Mesenchymal stem cell (in vitro differentiated cells and primary cell): Measurements from ENCODE around the gene NOVA1.

ENCODE experiments used
- DNase-seq: peaks from one replicate; pipeline ENCODE4 v3.0.0-alpha.2; 2013
- H2AFZ ChIP-seq: one replicate; pipeline ENCODE4 v1.6.1; 2013; ENCODE audit warnings: low read depth, mild to moderate bottlenecking, control low read depth, inconsistent platforms, low read length, moderate library complexity
- H2AK5ac ChIP-seq: 2 replicates; pipeline ENCODE4 v1.6.1; 2013; ENCODE audit warnings: low read length, moderate library complexity, mild to moderate bottlenecking, inconsistent platforms; ENCODE audit not compliant: severe bottlenecking
- H2BK120ac ChIP-seq: one replicate; pipeline ENCODE4 v1.6.1; 2013; ENCODE audit warnings: low read depth, mild to moderate bottlenecking, inconsistent platforms, low read length, moderate library complexity
- H2BK12ac ChIP-seq, 2 experiments: one replicate each; pipeline ENCODE4 v1.6.1; 2013; ENCODE audit warnings: inconsistent platforms in 2 of 2, low read length in 2 of 2, mild to moderate bottlenecking in 2 of 2, moderate library complexity in 2 of 2, control low read depth in 1 of 2
- H2BK15ac ChIP-seq: one replicate; pipeline ENCODE4 v1.6.1; 2013; ENCODE audit warnings: mild to moderate bottlenecking, low read depth, inconsistent platforms; ENCODE audit not compliant: poor library complexity, severe bottlenecking
- H2BK5ac ChIP-seq: 2 replicates; pipeline ENCODE4 v1.6.1; 2013; ENCODE audit warnings: low read depth, mild to moderate bottlenecking, low read length, control low read depth, inconsistent platforms; ENCODE audit not compliant: poor library complexity, severe bottlenecking
- H3K14ac ChIP-seq, 2 experiments: one replicate each; pipeline ENCODE4 v1.6.1; 2013; ENCODE audit warnings: inconsistent platforms in 2 of 2, low read length in 2 of 2, control low read depth in 1 of 2, mild to moderate bottlenecking in 1 of 2, moderate library complexity in 1 of 2
- H3K18ac ChIP-seq, 2 experiments: one replicate each; pipeline ENCODE4 v1.6.1; 2013; ENCODE audit warnings: inconsistent platforms in 2 of 2, low read length in 2 of 2, control low read depth in 1 of 2, low read depth in 1 of 2, mild to moderate bottlenecking in 1 of 2
- H3K23ac ChIP-seq, 2 experiments: one replicate each; pipeline ENCODE4 v1.6.1; 2013; ENCODE audit warnings: inconsistent platforms in 2 of 2, low read length in 2 of 2, mild to moderate bottlenecking in 2 of 2, moderate library complexity in 2 of 2, control low read depth in 1 of 2
- H3K27ac ChIP-seq: 2 replicates; pipeline ENCODE4 v1.5.1; 2013; ENCODE audit warnings: mild to moderate bottlenecking, moderate library complexity, low read length, control low read depth, inconsistent platforms; ENCODE audit not compliant: poor library complexity, severe bottlenecking
- H3K27me3 ChIP-seq, 2 experiments: 2 replicates each; pipeline versions ENCODE4 v1.6.1 to v1.7.0; 2013; ENCODE audit warnings: low read length in 2 of 2, mild to moderate bottlenecking in 2 of 2, moderate library complexity in 2 of 2, control low read depth in 1 of 2, inconsistent platforms in 1 of 2; ENCODE audit not compliant: control insufficient read depth in 1 of 2, insufficient read depth in 1 of 2
- H3K36me3 ChIP-seq, 2 experiments: 2 replicates each; pipeline versions ENCODE4 v1.6.1 to v1.7.0; 2013; ENCODE audit warnings: low read length in 2 of 2, control low read depth in 1 of 2, inconsistent platforms in 1 of 2, low read depth in 1 of 2, mild to moderate bottlenecking in 1 of 2; ENCODE audit not compliant: insufficient read depth in 2 of 2, control insufficient read depth in 1 of 2
- H3K4ac ChIP-seq, 2 experiments: one replicate each; pipeline ENCODE4 v1.6.1; 2013; ENCODE audit warnings: inconsistent platforms in 2 of 2, low read length in 2 of 2, mild to moderate bottlenecking in 2 of 2, moderate library complexity in 2 of 2, control low read depth in 1 of 2, low read depth in 1 of 2
- H3K4me1 ChIP-seq: 2 replicates; pipeline ENCODE4 v1.6.1; 2013; ENCODE audit warnings: low read depth, low read length, control low read depth; ENCODE audit not compliant: control insufficient read depth, insufficient read depth
- H3K4me2 ChIP-seq: 2 replicates; pipeline ENCODE4 v1.6.1; 2013; ENCODE audit warnings: low read length, mild to moderate bottlenecking, inconsistent platforms; ENCODE audit not compliant: poor library complexity, severe bottlenecking
- H3K4me3 ChIP-seq, 2 experiments: 2 replicates each; pipeline versions ENCODE4 v1.5.1 to v1.7.0; 2013; ENCODE audit warnings: low read length in 2 of 2, mild to moderate bottlenecking in 2 of 2, control low read depth in 1 of 2, low read depth in 1 of 2; ENCODE audit not compliant: insufficient read depth in 1 of 2
- H3K79me1 ChIP-seq: replicated peaks from 2 replicates; pipeline ENCODE4 v1.6.1; 2013; ENCODE audit warnings: mild to moderate bottlenecking, control low read depth, low read length, inconsistent platforms; ENCODE audit not compliant: poor library complexity, severe bottlenecking
- H3K9ac ChIP-seq: 2 replicates; pipeline ENCODE4 v1.7.0; 2013; ENCODE audit warnings: mild to moderate bottlenecking, low read length, moderate library complexity
- H3K9me3 ChIP-seq: 2 replicates; pipeline ENCODE4 v1.7.0; 2013; ENCODE audit warnings: mild to moderate bottlenecking, low read length; ENCODE audit not compliant: control insufficient read depth
- H4K8ac ChIP-seq: one replicate; pipeline ENCODE4 v1.6.1; 2013; ENCODE audit warnings: inconsistent platforms, mild to moderate bottlenecking, low read length, moderate library complexity
- H4K91ac ChIP-seq: one replicate; pipeline ENCODE4 v1.6.1; 2013; ENCODE audit warnings: mild to moderate bottlenecking, low read length, inconsistent platforms
- WGBS: methylation state at CpG from one replicate; pipeline ENCODE4 v1.1.7; 2013; ENCODE audit warnings: mixed read lengths; 5-methylcytosine and 5-hydroxymethylcytosine counted together

The NOVA1 gene

DNA sequence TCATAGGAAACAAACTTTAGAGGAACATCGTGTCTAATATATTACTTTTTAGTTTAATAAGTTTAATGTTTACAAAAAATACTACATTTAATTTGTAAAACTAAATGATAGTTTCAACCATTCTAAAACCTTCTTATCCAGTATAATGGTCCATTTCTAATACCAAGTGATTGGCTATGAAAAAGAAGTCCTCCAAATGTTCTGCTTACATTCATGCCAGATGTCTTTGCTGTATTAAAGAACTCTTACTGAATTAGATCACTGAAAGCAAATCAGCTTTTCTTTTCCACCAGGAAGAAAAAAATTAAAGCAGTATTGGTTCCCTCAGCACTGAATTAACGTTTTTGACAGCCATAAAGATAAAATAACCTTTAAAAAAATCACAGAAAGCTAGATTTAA, 3.7 kb downstream of the NOVA1 start:
- Histone ChIP-seq H2BK5ac (no peak overlapping the region), H3K9me3 (no peaks in the 10 kb centered on the region), H3K4me2 (no peak overlapping the region), H3K23ac (no peak overlapping the region), H3K79me1 (peaks cover 3% of the 10 kb centered on the region), H3K27ac (no peak overlapping the region), H3K14ac (no peak overlapping the region), H3K9ac (peak overlapping the region; percentile 90), H3K4ac (no peak overlapping the region), H3K4me3 (peak overlapping the region in 1 of 2 experiments; percentile 94), H2BK12ac (no peak overlapping the region), H3K27me3 (no peaks in the 10 kb centered on the region), H2BK120ac (no peak overlapping the region), H3K18ac (no peak overlapping the region), H4K8ac (no peak overlapping the region), H2AFZ (no peak overlapping the region), H4K91ac (no peak overlapping the region), H3K4me1 (no peaks in the 10 kb centered on the region), H2AK5ac (no peak overlapping the region), H2BK15ac (no peak overlapping the region), H3K36me3 (peaks cover 0 to 19% of the 10 kb centered on the region in 2 experiments)
- no CpG with 5 or more reads among the region's 2 CpGs for WGBS
- no peak for DNase-seq

DNA sequence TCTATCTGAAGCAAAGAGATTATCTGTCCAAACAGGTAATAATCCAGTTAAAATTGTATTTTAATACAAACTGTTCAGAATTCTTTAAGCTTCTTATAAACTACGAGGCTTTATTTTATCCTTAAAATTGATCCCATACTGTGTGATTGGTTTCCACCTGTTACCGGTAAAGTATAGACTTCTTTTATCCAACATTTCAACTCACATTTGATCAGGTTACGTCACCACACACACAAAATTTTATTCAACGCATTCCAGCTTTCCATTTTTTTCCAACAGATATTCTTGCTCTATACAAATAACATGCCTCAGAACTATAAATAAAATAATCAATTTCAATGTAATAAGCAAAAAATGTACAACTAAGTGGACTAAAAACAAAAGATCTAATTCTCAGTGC, 4.5 kb downstream of the NOVA1 start:
- 95% methylated on average over 4 of the region's 4 CpGs for WGBS
- Histone ChIP-seq H3K27me3 (no peaks in the 10 kb centered on the region), H3K36me3 (peaks cover 0 to 20% of the 10 kb centered on the region in 2 experiments), H3K18ac (no peak overlapping the region), H3K9ac (peak overlapping the region; percentile 90), H2AK5ac (no peak overlapping the region), H3K27ac (no peak overlapping the region), H3K4me3 (peak overlapping the region in 1 of 2 experiments; percentile 94), H3K79me1 (peaks cover 3% of the 10 kb centered on the region), H2BK12ac (no peak overlapping the region), H3K4ac (no peak overlapping the region), H2AFZ (no peak overlapping the region), H2BK15ac (no peak overlapping the region), H2BK5ac (no peak overlapping the region), H2BK120ac (no peak overlapping the region), H3K4me2 (no peak overlapping the region), H4K91ac (no peak overlapping the region), H4K8ac (no peak overlapping the region), H3K9me3 (no peaks in the 10 kb centered on the region), H3K4me1 (no peaks in the 10 kb centered on the region), H3K23ac (no peak overlapping the region), H3K14ac (no peak overlapping the region)
- no peak for DNase-seq

DNA sequence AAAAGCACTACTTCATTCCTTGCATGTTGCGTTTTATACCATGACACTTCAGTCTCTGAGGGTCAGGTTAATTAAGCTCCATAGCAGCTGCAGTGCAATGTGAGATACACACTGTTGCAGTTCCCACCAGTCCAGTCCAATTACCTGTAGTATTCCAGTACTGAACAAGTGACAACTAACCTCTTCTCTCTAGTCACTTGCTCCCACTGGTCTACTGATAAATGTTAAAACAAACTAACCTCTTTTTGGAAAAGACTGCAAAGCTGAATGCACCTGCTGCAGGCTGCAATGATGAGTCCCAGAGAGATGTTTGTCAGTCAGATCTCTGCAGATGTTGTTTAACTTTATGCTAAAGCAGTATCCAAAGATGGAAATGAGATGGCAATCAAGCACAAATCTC, 7.9 kb downstream of the NOVA1 start:
- Histone ChIP-seq H2AK5ac (no peak overlapping the region), H4K8ac (no peak overlapping the region)
- WGBS = 86% methylated on average over 1 of the region's 1 CpG

DNA sequence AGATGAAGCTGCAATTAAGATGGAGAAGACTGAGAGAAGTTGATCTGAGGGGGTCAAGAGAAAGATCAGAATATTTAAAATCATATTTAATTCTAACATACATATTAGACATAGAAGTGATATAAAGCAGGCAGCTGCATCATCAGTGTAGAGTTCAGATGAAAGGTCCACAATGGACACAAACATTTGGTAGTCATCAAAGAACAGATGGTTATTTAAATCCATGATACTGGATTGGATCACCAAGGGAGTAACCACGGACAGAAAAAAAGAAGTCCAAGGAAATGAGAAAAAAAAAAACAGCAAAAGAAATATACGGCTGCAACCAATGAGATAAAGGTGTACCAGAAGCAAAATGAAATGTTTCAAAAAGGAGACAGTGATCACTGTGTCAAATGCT, 20.1 kb downstream of the NOVA1 start:
- no peak overlapping the region for H4K91ac ChIP-seq
- no peak overlapping the region for H3K23ac ChIP-seq
- no peak overlapping the region for H4K8ac ChIP-seq
- no peak overlapping the region for H3K4me2 ChIP-seq
- no peak overlapping the region for H3K18ac ChIP-seq
- no peaks in the 10 kb centered on the region for H3K9me3 ChIP-seq
- H3K4me1 ChIP-seq = no peaks in the 10 kb centered on the region
- H3K36me3 ChIP-seq = peaks cover 0 to 18% of the 10 kb centered on the region in 2 experiments
- H2BK5ac ChIP-seq = no peak overlapping the region
- no peak overlapping the region for H2AK5ac ChIP-seq
- no peaks in the 10 kb centered on the region for H3K27me3 ChIP-seq
- no peak overlapping the region for H2BK12ac ChIP-seq
- H3K4me3 ChIP-seq = no peak overlapping the region
- H2AFZ ChIP-seq = no peak overlapping the region
- no peak overlapping the region for H3K4ac ChIP-seq
- no peak overlapping the region for H3K14ac ChIP-seq
- H3K79me1 ChIP-seq = no peaks in the 10 kb centered on the region
- 84% methylated on average over 2 of the region's 2 CpGs for WGBS
- H3K27ac ChIP-seq = no peak overlapping the region
- no peak overlapping the region for H2BK120ac ChIP-seq
- DNase-seq = no peak
- H2BK15ac ChIP-seq = no peak overlapping the region
- H3K9ac ChIP-seq = no peak overlapping the region

More for the DNA sequence above, 7.9 kb downstream of the NOVA1 start:
- Histone ChIP-seq H3K79me1 (peaks cover 2% of the 10 kb centered on the region), H3K4me2 (no peak overlapping the region), H3K4me1 (no peaks in the 10 kb centered on the region), H3K27me3 (no peaks in the 10 kb centered on the region), H3K27ac (no peak overlapping the region), H3K9me3 (no peaks in the 10 kb centered on the region), H3K18ac (no peak overlapping the region), H2BK15ac (no peak overlapping the region), H3K36me3 (peaks cover 0 to 38% of the 10 kb centered on the region in 2 experiments), H2AFZ (no peak overlapping the region), H3K4me3 (no peak overlapping the region), H2BK5ac (no peak overlapping the region), H2BK120ac (no peak overlapping the region), H3K23ac (no peak overlapping the region), H3K14ac (no peak overlapping the region), H4K91ac (no peak overlapping the region), H3K9ac (no peak overlapping the region), H2BK12ac (no peak overlapping the region), H3K4ac (no peak overlapping the region)
- DNase-seq = no peak
